ENCODE measurements around the gene ADM5. TPM values are rescaled to one million over a fixed set of nuclear protein-coding genes. Genes with fewer than 3 reads are reported as not detected.

ADM5 gene
- polyA plus RNA-seq, 1 of the 3 experiments (the other 2 are of a cell fraction): 1.3 TPM

DNA sequence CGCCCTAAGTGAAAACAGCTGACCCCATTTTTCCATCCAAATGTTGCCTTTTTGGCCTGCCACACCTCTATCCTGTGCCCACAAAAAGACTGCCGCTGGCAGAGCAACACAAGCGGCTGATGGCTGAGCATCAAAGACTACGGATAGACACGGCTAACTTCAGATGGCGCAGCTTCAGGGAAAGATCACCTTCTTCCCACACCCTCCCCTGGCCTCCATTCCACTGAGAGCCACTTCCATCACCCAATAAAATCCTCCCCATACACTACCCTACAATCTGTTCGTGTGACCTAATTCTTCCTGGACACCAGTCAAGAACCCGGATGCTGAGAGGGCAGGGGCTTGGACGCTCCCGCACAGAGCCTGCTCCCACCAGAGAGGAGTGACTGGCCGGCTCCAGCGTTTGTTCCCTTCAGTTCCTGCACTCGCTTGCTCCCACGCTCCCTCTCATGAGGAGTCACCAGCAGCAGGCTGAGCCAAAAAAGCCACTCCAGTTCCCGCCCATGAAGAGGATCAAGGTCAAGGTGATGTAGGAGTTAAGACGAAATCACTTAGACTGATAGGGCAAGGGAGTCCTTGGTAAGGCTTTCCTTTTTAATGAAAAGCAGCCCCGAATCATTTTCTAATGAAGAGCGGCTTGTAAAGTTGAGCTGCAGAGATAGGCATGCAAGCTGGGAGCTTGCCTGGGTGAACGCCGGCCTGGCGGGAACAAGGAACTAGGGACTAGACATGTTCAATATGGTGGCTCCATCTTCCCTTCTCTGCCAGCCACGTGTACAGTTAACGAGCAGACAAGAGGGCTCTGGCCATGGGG lies 38.0 kb downstream of the ADM5 start (continued):
- TF ChIP-seq RAD21 (IDR thresholded peaks at IDR 0.05; ENCODE audit: low read length): no peak
- TF ChIP-seq EP300 (IDR thresholded peaks at IDR 0.05; ENCODE audit: borderline replicate concordance in 1 of 2, low read depth in 1 of 2, low read length in 1 of 2): no peak
- no peak for TF ChIP-seq JUND (IDR thresholded peaks at IDR 0.05)
- TF ChIP-seq TAF1 (IDR thresholded peaks at IDR 0.05; ENCODE audit: borderline replicate concordance, low read depth, low read length): no peak
- TF ChIP-seq MEF2A (IDR thresholded peaks at IDR 0.05; ENCODE audit: borderline replicate concordance, low read depth): no peak
- no peak for TF ChIP-seq CTCF (IDR thresholded peaks at IDR 0.05)

DNA sequence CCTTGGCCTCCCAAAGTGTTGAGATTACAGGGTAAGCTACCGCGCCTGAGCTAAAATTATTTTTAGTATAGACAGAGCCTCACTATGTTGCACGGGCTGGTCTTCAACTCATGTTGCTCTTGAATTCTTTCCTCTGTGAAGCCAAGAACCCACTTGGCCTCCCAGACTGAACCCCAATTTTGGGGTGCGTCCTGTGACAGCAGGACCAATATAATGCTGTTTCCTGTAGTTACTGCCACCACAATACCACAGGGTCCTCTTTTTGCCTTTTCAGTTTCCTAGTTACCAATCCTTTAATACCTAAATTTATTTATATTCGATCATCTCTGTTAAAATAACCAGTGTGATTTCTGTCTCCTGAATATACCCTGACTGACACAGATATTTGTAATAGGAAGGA lies 40.8 kb downstream of the ADM5 start:
- H3K27ac ChIP-seq (ENCODE audit: low read depth in 2 of 2, low read length in 1 of 2): no peak overlapping the region
- no peak overlapping the region for H2AFZ ChIP-seq (ENCODE audit: low read depth)
- CTCF ChIA-PET: no interaction called here
- H3K27me3 ChIP-seq (ENCODE audit: insufficient read depth): no peaks in the 10 kb centered on the region
- no peak for TF ChIP-seq MEF2A (IDR thresholded peaks at IDR 0.05; ENCODE audit: borderline replicate concordance, low read depth)
- H3K9me2 ChIP-seq: no peaks in the 10 kb centered on the region
- 63% methylated on average over 5 of the region's 5 CpGs for WGBS (ENCODE audit: low lambda C conversion rate)
- no peak for DNase-seq
- H3K4me3 ChIP-seq (ENCODE audit: low read depth in 2 of 2, low read length in 1 of 2): no peak overlapping the region
- H3K4me1 ChIP-seq (ENCODE audit: control insufficient read depth in 1 of 2, insufficient read depth in 2 of 2, low read depth in 1 of 2, low read length in 1 of 2): no peaks in the 10 kb centered on the region
- H3K4me2 ChIP-seq: no peak overlapping the region
- POLR2A ChIA-PET: no interaction called here
- H3F3A ChIP-seq (replicated peaks; ENCODE audit: insufficient read depth): no peaks in the 10 kb centered on the region
- no peaks in the 10 kb centered on the region for H3K79me2 ChIP-seq (ENCODE audit: insufficient read depth)
- no peaks in the 10 kb centered on the region for H3K9me3 ChIP-seq
- no peaks in the 10 kb centered on the region for H3K36me3 ChIP-seq (replicated peaks in 1 of 2; ENCODE audit: control insufficient read depth in 1 of 2, insufficient read depth in 2 of 2, low read length in 1 of 2)
- H3K9ac ChIP-seq: no peak overlapping the region
- no peaks in the 10 kb centered on the region for H4K20me1 ChIP-seq (ENCODE audit: insufficient read depth)

DNA sequence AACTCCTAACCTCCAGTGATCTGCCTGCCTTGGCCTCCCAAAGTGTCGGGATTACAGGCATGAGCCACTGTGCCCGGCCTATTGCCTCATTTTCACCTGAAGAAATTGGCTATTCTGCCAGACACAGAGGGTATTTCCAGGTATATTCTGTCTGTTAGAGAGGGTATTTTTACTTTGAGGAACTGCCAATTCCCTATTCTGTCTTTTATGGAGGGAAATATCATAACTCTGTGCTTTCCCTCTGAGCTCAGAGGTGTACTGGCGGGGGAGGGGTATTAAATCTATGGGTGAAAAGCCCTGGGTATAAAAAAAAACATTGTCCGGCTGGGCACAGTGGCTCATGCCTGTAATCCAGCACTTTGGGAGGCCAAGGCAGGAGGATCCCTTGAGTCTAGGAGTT lies 48.9 kb downstream of the ADM5 start:
- Histone ChIP-seq H3K9me2 (no peaks in the 10 kb centered on the region), H3K79me2 (ENCODE audit: insufficient read depth) (no peaks in the 10 kb centered on the region), H3K4me2 (no peak overlapping the region), H2AFZ (ENCODE audit: low read depth) (no peak overlapping the region), H3K36me3 (replicated peaks in 1 of 2; ENCODE audit: control insufficient read depth in 1 of 2, insufficient read depth in 2 of 2, low read length in 1 of 2) (no peaks in the 10 kb centered on the region), H3K4me3 (ENCODE audit: low read depth in 2 of 2, low read length in 1 of 2) (no peak overlapping the region), H3K4me1 (ENCODE audit: control insufficient read depth in 1 of 2, insufficient read depth in 2 of 2, low read depth in 1 of 2, low read length in 1 of 2) (no peaks in the 10 kb centered on the region), H3K27ac (ENCODE audit: low read depth in 2 of 2, low read length in 1 of 2) (no peak overlapping the region), H3K27me3 (ENCODE audit: insufficient read depth) (no peaks in the 10 kb centered on the region), H3F3A (replicated peaks; ENCODE audit: insufficient read depth) (peaks cover 3% of the 10 kb centered on the region), H3K9me3 (no peaks in the 10 kb centered on the region), H3K9ac (no peak overlapping the region), H4K20me1 (ENCODE audit: insufficient read depth) (no peaks in the 10 kb centered on the region)
- TF ChIP-seq RFX5 (IDR thresholded peaks at IDR 0.05; ENCODE audit: low read length) (no peak), FOXM1 (IDR thresholded peaks at IDR 0.05; ENCODE audit: low read depth) (no peak), EZH2phosphoT487 (IDR thresholded peaks at IDR 0.05; ENCODE audit: borderline replicate concordance, low read depth) (no peak), USF1 (IDR thresholded peaks at IDR 0.05; ENCODE audit: borderline replicate concordance, low read depth) (no peak), TEAD4 (IDR thresholded peaks at IDR 0.05; ENCODE audit: borderline replicate concordance, insufficient read depth) (no peak), JUND (IDR thresholded peaks at IDR 0.05) (no peak)
- DNase-seq: no peak
- 89% methylated on average over 4 of the region's 4 CpGs for WGBS (ENCODE audit: low lambda C conversion rate)
- CTCF ChIA-PET: interaction anchor here (1.0 kb wide), 1 partner anchor 21 kb away, joined by 3 read pairs; no protein-coding TSS in a partner anchor
- POLR2A ChIA-PET: no interaction called here
